RWPE2 (cell line): Measurements from ENCODE around the gene LY6G5C.
A peak's percentile ranks its signal among the peaks of the same experiment; 100 is the strongest.

Experiments used
- ATAC-seq: fragments of 200-7000 bp; cut with Tn5 transposase; 3 replicates; pipeline ENCODE4 v1.9.1; 2021; ENCODE audit warnings: low read depth
- DNase-seq: peaks from one replicate; pipeline ENCODE4 v3.0.0-alpha.2; 2020; ENCODE audit warnings: low spot score
- H3K27ac ChIP-seq: fragments of 450-650 bp; 2 replicates; pipeline ENCODE4 v1.5.1; 2017; ENCODE audit warnings: mild to moderate bottlenecking; ENCODE audit not compliant: poor library complexity, severe bottlenecking
- H3K27me3 ChIP-seq: fragments of 250-450 bp; sonication (Bioruptor Pico); 2 replicates; pipeline ENCODE4 v1.5.1; 2021; ENCODE audit warnings: mild to moderate bottlenecking, moderate library complexity; ENCODE audit not compliant: insufficient read depth, poor library complexity, severe bottlenecking
- H3K36me3 ChIP-seq: fragments of 250-450 bp; sonication (Bioruptor Pico); 2 replicates; pipeline ENCODE4 v1.5.1; 2020; ENCODE audit warnings: low read depth, mild to moderate bottlenecking, moderate library complexity
- H3K4me1 ChIP-seq: fragments of 250-450 bp; sonication (Bioruptor Pico); 2 replicates; pipeline ENCODE4 v1.5.1; 2021; ENCODE audit warnings: mild to moderate bottlenecking, moderate library complexity; ENCODE audit not compliant: insufficient read depth, poor library complexity, severe bottlenecking
- H3K4me3 ChIP-seq: fragments of 250-450 bp; sonication (Bioruptor Pico); 2 replicates; pipeline ENCODE4 v1.5.1; 2021; ENCODE audit warnings: mild to moderate bottlenecking, moderate library complexity; ENCODE audit not compliant: severe bottlenecking
- H3K9me3 ChIP-seq: fragments of 250-450 bp; sonication (Bioruptor Pico); 2 replicates; pipeline ENCODE4 v1.5.1; 2021; ENCODE audit warnings: mild to moderate bottlenecking, moderate library complexity; ENCODE audit not compliant: severe bottlenecking
- CTCF ChIP-seq: fragments of 450-650 bp; IDR thresholded peaks from one replicate; pipeline ENCODE4 v1.5.1; 2017; ENCODE audit warnings: mild to moderate bottlenecking, moderate library complexity; ENCODE audit not compliant: poor library complexity, severe bottlenecking

Gene LY6G5C

GRCh38 chr6:31683591-31683990, 2.7 kb upstream of the LY6G5C start:
- H3K27ac ChIP-seq, result no peak overlapping the region
- H3K27me3 ChIP-seq, result no peaks in the 10 kb centered on the region
- no peaks in the 10 kb centered on the region for H3K4me1 ChIP-seq
- no peaks in the 10 kb centered on the region for H3K9me3 ChIP-seq
- TF ChIP-seq CTCF, result no peak
- ATAC-seq, result no peak
- no peak for DNase-seq
- peaks cover 4% of the 10 kb centered on the region for H3K36me3 ChIP-seq
- H3K4me3 ChIP-seq, result no peak overlapping the region

GRCh38 chr6:31681135-31681671, 336 bp upstream of the LY6G5C start:
- no peaks in the 10 kb centered on the region for H3K9me3 ChIP-seq
- H3K4me1 ChIP-seq, result no peaks in the 10 kb centered on the region
- peak overlapping the region; percentile 52 for H3K27ac ChIP-seq
- ATAC-seq, result peak; percentile 60
- H3K4me3 ChIP-seq, result peak overlapping the region; percentile 33
- TF ChIP-seq CTCF, result peak; percentile 25
- H3K27me3 ChIP-seq, result no peaks in the 10 kb centered on the region
- no peak for DNase-seq
- H3K36me3 ChIP-seq, result no peaks in the 10 kb centered on the region

GRCh38 chr6:31677955-31678354, 2.9 kb downstream of the LY6G5C start:
- no peaks in the 10 kb centered on the region for H3K27me3 ChIP-seq
- H3K36me3 ChIP-seq, result no peaks in the 10 kb centered on the region; the same call in 1 of the 2 replicates
- no peak overlapping the region for H3K27ac ChIP-seq
- DNase-seq, result no peak
- H3K4me1 ChIP-seq, result no peaks in the 10 kb centered on the region
- H3K9me3 ChIP-seq, result no peaks in the 10 kb centered on the region
- no peak for ATAC-seq
- no peak for TF ChIP-seq CTCF
- H3K4me3 ChIP-seq, result no peak overlapping the region

- TF ChIP-seq CTCF, result no peak
- no peak for ATAC-seq
- no peaks in the 10 kb centered on the region for H3K4me1 ChIP-seq
Observed at GRCh38 chr6:31676904-31677303, 4.0 kb downstream of the LY6G5C start.

GRCh38 chr6:31676322-31676903, 4.5 kb downstream of the LY6G5C start:
- Histone ChIP-seq H3K27me3 (no peaks in the 10 kb centered on the region), H3K4me3 (no peak overlapping the region), H3K36me3 (peaks cover 14% of the 10 kb centered on the region), H3K27ac (no peak overlapping the region), H3K9me3 (no peaks in the 10 kb centered on the region), H3K4me1 (no peaks in the 10 kb centered on the region)
- no peak for TF ChIP-seq CTCF
- no peak for ATAC-seq
- no peak for DNase-seq

More at GRCh38 chr6:31676904-31677303, 4.0 kb downstream of the LY6G5C start:
- DNase-seq, result no peak
- Histone ChIP-seq H3K9me3 (no peaks in the 10 kb centered on the region), H3K4me3 (no peak overlapping the region), H3K27ac (no peak overlapping the region), H3K27me3 (no peaks in the 10 kb centered on the region), H3K36me3 (peaks cover 9% of the 10 kb centered on the region)
